ENCODE data around the gene TMEM233.

DNA sequence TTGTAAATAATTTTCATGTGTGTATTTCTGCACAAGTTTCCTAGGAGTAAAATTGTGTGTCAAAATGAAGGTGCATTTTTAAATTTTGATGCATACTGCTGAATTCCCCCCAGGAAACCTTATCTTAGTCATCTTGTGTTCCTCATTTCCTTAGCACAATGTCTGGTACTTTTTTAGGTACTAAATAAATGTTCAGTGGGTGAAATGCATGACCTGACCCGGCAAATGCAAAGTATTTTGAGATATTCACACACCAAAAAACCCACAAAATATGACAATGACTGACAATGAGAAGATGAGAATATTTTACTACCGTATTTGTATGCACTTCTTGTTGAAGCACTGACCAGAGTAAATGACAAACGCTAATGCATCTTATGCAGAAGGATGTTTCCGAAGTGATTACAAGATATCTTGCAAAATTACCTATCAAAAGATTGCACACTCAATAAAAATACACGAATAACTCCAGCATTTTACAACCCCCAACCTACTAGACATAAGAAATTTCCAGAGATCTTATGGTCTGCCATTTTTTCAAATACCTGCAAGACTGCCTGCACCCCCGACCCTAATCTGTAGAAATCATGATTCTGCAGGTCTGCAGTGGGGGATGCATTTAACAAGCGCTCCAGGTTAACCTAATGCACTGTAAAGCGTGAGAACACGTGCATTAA lies 73.5 kb downstream of the TMEM233 start:
- TF ChIP-seq, protein P1, sequence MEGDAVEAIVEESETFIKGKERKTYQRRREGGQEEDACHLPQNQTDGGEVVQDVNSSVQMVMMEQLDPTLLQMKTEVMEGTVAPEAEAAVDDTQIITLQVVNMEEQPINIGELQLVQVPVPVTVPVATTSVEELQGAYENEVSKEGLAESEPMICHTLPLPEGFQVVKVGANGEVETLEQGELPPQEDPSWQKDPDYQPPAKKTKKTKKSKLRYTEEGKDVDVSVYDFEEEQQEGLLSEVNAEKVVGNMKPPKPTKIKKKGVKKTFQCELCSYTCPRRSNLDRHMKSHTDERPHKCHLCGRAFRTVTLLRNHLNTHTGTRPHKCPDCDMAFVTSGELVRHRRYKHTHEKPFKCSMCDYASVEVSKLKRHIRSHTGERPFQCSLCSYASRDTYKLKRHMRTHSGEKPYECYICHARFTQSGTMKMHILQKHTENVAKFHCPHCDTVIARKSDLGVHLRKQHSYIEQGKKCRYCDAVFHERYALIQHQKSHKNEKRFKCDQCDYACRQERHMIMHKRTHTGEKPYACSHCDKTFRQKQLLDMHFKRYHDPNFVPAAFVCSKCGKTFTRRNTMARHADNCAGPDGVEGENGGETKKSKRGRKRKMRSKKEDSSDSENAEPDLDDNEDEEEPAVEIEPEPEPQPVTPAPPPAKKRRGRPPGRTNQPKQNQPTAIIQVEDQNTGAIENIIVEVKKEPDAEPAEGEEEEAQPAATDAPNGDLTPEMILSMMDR (conservative IDR thresholded peaks at IDR 0.05), result no peak
- TF ChIP-seq ZFX (IDR thresholded peaks at IDR 0.05), result no peak
